SK-N-SH (cell line): ENCODE data around the gene FDPS. TPM values are rescaled to one million over a fixed set of nuclear protein-coding genes. Genes with fewer than 3 reads are reported as not detected.
A peak's percentile ranks its signal among the peaks of the same experiment; 100 is the strongest.

ENCODE experiments used
- CTCF ChIA-PET: fragments of 300-600, 350-600 bp; formaldehyde crosslinking; extraction: SDS; loops from one replicate; lab custom pipeline; 2021; lab: Yijun Ruan, JAX
- POLR2A ChIA-PET: fragments of 350-600 bp; sonication (Branson Sonifier 250); formaldehyde crosslinking; extraction: SDS; loops from one replicate; lab custom pipeline; 2020; ENCODE audit warnings: antibody characterized with exemption, inconsistent platforms; lab: Yijun Ruan, JAX
- DNase-seq: peaks from one replicate; pipeline ENCODE4 v3.0.0; 2012
- H2AFZ ChIP-seq: fragments of 200-600 bp; sonication (generic); 2 replicates; pipeline ENCODE4 v1.8.1; 2016; ENCODE audit warnings: antibody characterized with exemption, mild to moderate bottlenecking, low read depth
- H3F3A ChIP-seq: fragments of 200-600 bp; sonication (generic); replicated peaks from 2 replicates; pipeline ENCODE3; 2016; ENCODE audit warnings: antibody characterized with exemption, mild to moderate bottlenecking; ENCODE audit not compliant: insufficient read depth
- H3K27ac ChIP-seq, 2 experiments: fragments of 200-500 bp in 1 of 2; fragments of 200-600 bp in 1 of 2; sonication (Bioruptor generic) in 1 of 2; sonication (generic), shearing (Covaris generic) in 1 of 2; 2 replicates each; pipeline versions ENCODE4 v1.5.1 to v1.6.1; 2014 to 2016; ENCODE audit warnings: low read depth in 2 of 2, inconsistent platforms in 1 of 2, low read length in 1 of 2, mild to moderate bottlenecking in 1 of 2, mixed read lengths in 1 of 2
- H3K27me3 ChIP-seq: fragments of 200-600 bp; sonication (generic), shearing (Covaris generic); 2 replicates; pipeline ENCODE4 v1.6.1; 2016; ENCODE audit warnings: mixed run types; ENCODE audit not compliant: insufficient read depth
- H3K36me3 ChIP-seq, 2 experiments: fragments of 200-500 bp in 1 of 2; fragments of 200-600 bp in 1 of 2; sonication (Bioruptor generic) in 1 of 2; sonication (generic) in 1 of 2; replicated peaks in 1 of 2; 2 replicates each; pipeline versions ENCODE3 to v1.5.1; 2014 to 2016; ENCODE audit warnings: low read length in 1 of 2, mild to moderate bottlenecking in 1 of 2; ENCODE audit not compliant: insufficient read depth in 2 of 2, control insufficient read depth in 1 of 2
- H3K4me1 ChIP-seq, 2 experiments: fragments of 200-500 bp in 1 of 2; fragments of 200-600 bp in 1 of 2; sonication (Bioruptor generic) in 1 of 2; sonication (generic), shearing (Covaris generic) in 1 of 2; 2 replicates each; pipeline versions ENCODE4 v1.5.1 to v1.6.1; 2014 to 2016; ENCODE audit warnings: low read depth in 1 of 2, low read length in 1 of 2, mixed run types in 1 of 2; ENCODE audit not compliant: insufficient read depth in 2 of 2, control insufficient read depth in 1 of 2
- H3K4me2 ChIP-seq: fragments of 200-600 bp; sonication (generic), shearing (Covaris generic); 2 replicates; pipeline ENCODE4 v1.6.1; 2017; ENCODE audit warnings: mixed run types
- H3K4me3 ChIP-seq, 2 experiments: fragments of 200-500 bp in 1 of 2; fragments of 200-600 bp in 1 of 2; sonication (Bioruptor generic) in 1 of 2; sonication (generic), shearing (Covaris generic) in 1 of 2; 2 replicates each; pipeline versions ENCODE4 v1.5.1 to v1.8.1; 2014 to 2016; ENCODE audit warnings: low read depth in 2 of 2, inconsistent platforms in 1 of 2, low read length in 1 of 2, mild to moderate bottlenecking in 1 of 2, mixed read lengths in 1 of 2, moderate library complexity in 1 of 2
- H3K79me2 ChIP-seq: fragments of 200-600 bp; sonication (generic); 2 replicates; pipeline ENCODE4 v1.8.1; 2017; ENCODE audit warnings: mild to moderate bottlenecking; ENCODE audit not compliant: insufficient read depth
- H3K9ac ChIP-seq: fragments of 200-600 bp; sonication (generic); 2 replicates; pipeline ENCODE4 v1.6.1; 2017; ENCODE audit warnings: mixed run types
- H3K9me2 ChIP-seq: fragments of 200-600 bp; sonication (generic); 2 replicates; pipeline ENCODE4 v1.6.1; 2017; ENCODE audit warnings: mixed run types
- H3K9me3 ChIP-seq: fragments of 200-600 bp; sonication (generic); 2 replicates; pipeline ENCODE4 v1.6.1; 2017; ENCODE audit warnings: mixed run types, mild to moderate bottlenecking, moderate library complexity
- H4K20me1 ChIP-seq: fragments of 200-600 bp; sonication (generic); 2 replicates; pipeline ENCODE4 v1.6.1; 2017; ENCODE audit warnings: mild to moderate bottlenecking, mixed run types; ENCODE audit not compliant: insufficient read depth
- CHD2 ChIP-seq: fragments of 150-350 bp; IDR thresholded peaks from 2 replicates; pipeline ENCODE4 v1.6.1; 2018; ENCODE audit warnings: low read length; ENCODE audit not compliant: partially characterized antibody
- CTCF ChIP-seq: fragments of 200-600 bp; sonication (generic); IDR thresholded peaks from 2 replicates; pipeline ENCODE4 v1.6.1; 2017; ENCODE audit warnings: antibody characterized with exemption, mild to moderate bottlenecking, moderate library complexity
- ELF1 ChIP-seq: IDR thresholded peaks from 2 replicates; pipeline ENCODE4 v1.4.0; 2012
- EZH2phosphoT487 ChIP-seq: fragments of 200-600 bp; sonication (generic); IDR thresholded peaks from 2 replicates; pipeline ENCODE4 v1.6.1; 2017; ENCODE audit warnings: low read depth, mixed run types, mild to moderate bottlenecking, antibody characterized with exemption, moderate library complexity, borderline replicate concordance
- GABPA ChIP-seq: IDR thresholded peaks from 2 replicates; pipeline ENCODE4 v1.4.0; 2012; ENCODE audit warnings: low read depth, mild to moderate bottlenecking
- GATA2 ChIP-seq: sonication (generic); formaldehyde crosslinking; IDR thresholded peaks from 2 replicates; pipeline ENCODE4 v1.5.0; 2020; ENCODE audit warnings: mild to moderate bottlenecking, missing genetic modification reagents
- JUND ChIP-seq: IDR thresholded peaks from 2 replicates; pipeline ENCODE4 v1.4.0; 2012
- MEF2A ChIP-seq: IDR thresholded peaks from 2 replicates; pipeline ENCODE4 v1.4.0; 2012; ENCODE audit warnings: low read depth, borderline replicate concordance
- MXI1 ChIP-seq: IDR thresholded peaks from 2 replicates; pipeline ENCODE4 v1.6.1; 2012; ENCODE audit warnings: mild to moderate bottlenecking, low read depth, low read length, improper control_type of control experiment
- NRF1 ChIP-seq: IDR thresholded peaks from 2 replicates; pipeline ENCODE4 v1.6.1; 2012; ENCODE audit warnings: low read depth, mild to moderate bottlenecking, low read length
- POLR2AphosphoS5 ChIP-seq: IDR thresholded peaks from 2 replicates; pipeline ENCODE4 v1.6.1; 2012; ENCODE audit warnings: low read depth, low read length
- RCOR1 ChIP-seq: fragments of 150-350 bp; IDR thresholded peaks from 2 replicates; pipeline ENCODE4 v1.6.1; 2017; ENCODE audit warnings: antibody characterized with exemption, low read length
- RFX5 ChIP-seq: IDR thresholded peaks from 2 replicates; pipeline ENCODE4 v1.6.1; 2012; ENCODE audit warnings: mild to moderate bottlenecking, improper control_type of control experiment, low read length
- SIN3A ChIP-seq: IDR thresholded peaks from 2 replicates; pipeline ENCODE4 v1.6.1; 2012; ENCODE audit warnings: low read depth, mild to moderate bottlenecking, low read length, moderate library complexity, borderline replicate concordance
- SMC3 ChIP-seq: IDR thresholded peaks from 2 replicates; pipeline ENCODE4 v1.6.1; 2012; ENCODE audit warnings: low read depth, low read length, improper control_type of control experiment
- TAF1 ChIP-seq: IDR thresholded peaks from 2 replicates; pipeline ENCODE4 v1.6.1; 2012; ENCODE audit warnings: low read depth, mild to moderate bottlenecking, low read length, moderate library complexity, borderline replicate concordance
- YY1 ChIP-seq: IDR thresholded peaks from 2 replicates; pipeline ENCODE4 v1.4.0; 2012; ENCODE audit warnings: low read depth, mild to moderate bottlenecking
- WGBS: methylation state at CpG from one replicate; pipeline ENCODE4 v1.1.6; 2017; ENCODE audit warnings: low lambda C conversion rate; 5-methylcytosine and 5-hydroxymethylcytosine counted together
- polyA plus RNA-seq, 3 experiments: library from polyadenylated mRNA; depleted of rRNA; stranded (reverse); fragments of >200 nt; gene quantifications; 2 replicates each; pipeline ENCODE4 v1.2.3, GENCODE V29; 2012
- TF ChIP-seq, protein P1 (sequence below): fragments of 150-350 bp; IDR thresholded peaks from 2 replicates; pipeline ENCODE4 v1.6.1; 2017; ENCODE audit warnings: antibody characterized with exemption, low read length, low read depth, borderline replicate concordance
- TF ChIP-seq, protein P2 (sequence below): IDR thresholded peaks from 2 replicates; pipeline ENCODE4 v1.4.0; 2012; ENCODE audit warnings: low read depth, borderline replicate concordance
- TF ChIP-seq, protein P3 (sequence below): fragments of 150-350 bp; IDR thresholded peaks from 2 replicates; pipeline ENCODE4 v1.6.1; 2016; ENCODE audit warnings: mild to moderate bottlenecking, low read depth, low read length
- TF ChIP-seq, protein P4 (sequence below): IDR thresholded peaks from 2 replicates; pipeline ENCODE4 v1.4.0; 2012; ENCODE audit warnings: low read depth, borderline replicate concordance
- TF ChIP-seq, protein P5 (sequence below): IDR thresholded peaks from 2 replicates; pipeline ENCODE4; 2012

The FDPS gene
- 126 and 142 TPM in 2 replicates for polyA plus RNA-seq (2012; rRNA removed)
- polyA plus RNA-seq (2012; cell fraction: cytosol; rRNA removed), result 127 and 129 TPM in 2 replicates
- 164 and 167 TPM in 2 replicates for polyA plus RNA-seq (2012; cell fraction: nucleus; rRNA removed)

DNA sequence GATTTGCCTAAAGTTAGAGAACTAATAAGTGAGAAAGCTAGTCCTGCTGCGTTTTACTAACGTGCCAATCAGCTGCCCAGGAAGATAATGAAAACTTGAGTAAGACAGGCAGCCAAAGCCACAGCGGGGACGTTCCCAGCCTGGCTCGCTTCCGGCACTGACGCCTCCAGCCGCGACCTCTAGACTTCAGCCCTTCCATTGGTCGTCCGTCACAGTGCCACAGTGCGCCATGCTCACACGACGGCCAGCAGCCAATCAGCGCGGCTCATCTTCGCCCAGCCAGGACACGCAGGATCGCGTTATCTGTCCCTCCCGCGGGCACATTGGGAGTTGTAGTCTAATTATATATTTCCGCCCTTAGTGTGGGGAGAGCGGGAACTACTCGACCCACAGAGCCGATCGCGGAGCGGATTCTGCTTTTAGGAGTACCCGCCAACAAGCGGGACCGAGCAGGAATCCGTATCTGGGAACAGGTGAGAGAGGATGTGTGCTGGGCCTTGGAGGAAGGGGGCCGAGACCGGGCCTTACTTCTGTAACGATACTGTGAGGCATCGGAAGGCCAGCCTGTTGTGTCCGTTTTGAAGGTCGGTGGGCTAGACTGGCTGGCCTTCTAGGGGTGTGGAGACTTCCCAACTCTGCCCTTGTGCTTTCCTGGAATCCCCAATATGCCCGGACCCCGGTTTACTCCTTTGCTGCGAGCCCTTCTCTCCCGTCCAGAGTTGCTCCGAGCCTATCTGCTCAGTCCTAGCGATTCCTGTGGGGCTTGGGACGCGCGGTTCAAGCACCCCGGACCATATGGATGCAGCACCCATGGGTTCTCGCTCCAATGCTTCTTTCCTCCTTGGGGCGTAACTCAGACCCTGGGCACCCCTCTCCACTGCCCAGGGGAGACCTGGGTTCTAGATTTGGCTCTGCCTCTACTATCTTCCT, at the start of gene FDPS:
FDPS (plus strand) TSS at position 374 of the 930 bp plus-strand sequence. CDS start 924 bp downstream, outside the sequence.
- CTCF ChIA-PET, result interaction anchor here (0.7 to 3.5 kb wide), 14 partner anchors 11 to 194 kb away, joined by 3 to 51 read pairs (median 4); partner anchors contain the start of gene HCN3
- H3K9me3 ChIP-seq, result no peaks in the 10 kb centered on the region

More for the DNA sequence above, at the start of gene FDPS:
- WGBS, result 1% methylated on average over 39 of the region's 51 CpGs
- H3F3A ChIP-seq, result peaks cover 12% of the 10 kb centered on the region
- peak within 1 kb of the TSS; percentile 79 to 92 for H3K27ac ChIP-seq
- H3K4me2 ChIP-seq, result peak within 1 kb of the TSS; percentile 85
- peak; percentile 94 for DNase-seq
- H4K20me1 ChIP-seq, result no peaks in the 10 kb centered on the region
- peak within 1 kb of the TSS; percentile 74 to 76 for H3K4me3 ChIP-seq
- H3K27me3 ChIP-seq, result no peaks in the 10 kb centered on the region
- H3K36me3 ChIP-seq, result peaks cover 3 to 7% of the 10 kb centered on the region in 2 experiments
- H2AFZ ChIP-seq, result peak within 1 kb of the TSS; percentile 82
- peaks cover 0 to 10% of the 10 kb centered on the region in 2 experiments; a peak in 1 of 4 replicates for H3K4me1 ChIP-seq
- POLR2A ChIA-PET, result interaction anchor here (0.7 to 1.9 kb wide), 5 partner anchors 12 to 57 kb away, joined by 3 to 7 read pairs (median 4); partner anchors contain the start of genes RUSC1 and SCAMP3
- no peaks in the 10 kb centered on the region for H3K9me2 ChIP-seq
- H3K9ac ChIP-seq, result peak within 1 kb of the TSS; percentile 84
- TF ChIP-seq, protein P1, sequence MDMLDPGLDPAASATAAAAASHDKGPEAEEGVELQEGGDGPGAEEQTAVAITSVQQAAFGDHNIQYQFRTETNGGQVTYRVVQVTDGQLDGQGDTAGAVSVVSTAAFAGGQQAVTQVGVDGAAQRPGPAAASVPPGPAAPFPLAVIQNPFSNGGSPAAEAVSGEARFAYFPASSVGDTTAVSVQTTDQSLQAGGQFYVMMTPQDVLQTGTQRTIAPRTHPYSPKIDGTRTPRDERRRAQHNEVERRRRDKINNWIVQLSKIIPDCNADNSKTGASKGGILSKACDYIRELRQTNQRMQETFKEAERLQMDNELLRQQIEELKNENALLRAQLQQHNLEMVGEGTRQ, result 0 out of 2 replicates have a peak, but pooled peaks have one; percentile 21
- TF ChIP-seq, protein P2, sequence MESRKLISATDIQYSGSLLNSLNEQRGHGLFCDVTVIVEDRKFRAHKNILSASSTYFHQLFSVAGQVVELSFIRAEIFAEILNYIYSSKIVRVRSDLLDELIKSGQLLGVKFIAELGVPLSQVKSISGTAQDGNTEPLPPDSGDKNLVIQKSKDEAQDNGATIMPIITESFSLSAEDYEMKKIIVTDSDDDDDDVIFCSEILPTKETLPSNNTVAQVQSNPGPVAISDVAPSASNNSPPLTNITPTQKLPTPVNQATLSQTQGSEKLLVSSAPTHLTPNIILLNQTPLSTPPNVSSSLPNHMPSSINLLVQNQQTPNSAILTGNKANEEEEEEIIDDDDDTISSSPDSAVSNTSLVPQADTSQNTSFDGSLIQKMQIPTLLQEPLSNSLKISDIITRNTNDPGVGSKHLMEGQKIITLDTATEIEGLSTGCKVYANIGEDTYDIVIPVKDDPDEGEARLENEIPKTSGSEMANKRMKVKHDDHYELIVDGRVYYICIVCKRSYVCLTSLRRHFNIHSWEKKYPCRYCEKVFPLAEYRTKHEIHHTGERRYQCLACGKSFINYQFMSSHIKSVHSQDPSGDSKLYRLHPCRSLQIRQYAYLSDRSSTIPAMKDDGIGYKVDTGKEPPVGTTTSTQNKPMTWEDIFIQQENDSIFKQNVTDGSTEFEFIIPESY, result peak; percentile 99
- peak; percentile 92 for TF ChIP-seq ELF1
- TF ChIP-seq POLR2AphosphoS5, result peak; percentile 84
- TF ChIP-seq EZH2phosphoT487, result no peak
- TF ChIP-seq CHD2, result peak; percentile 99
- peak; percentile 41 for TF ChIP-seq TAF1
- TF ChIP-seq SIN3A, result peak; percentile 86; the same call in 1 of the 2 replicates
- no peak for TF ChIP-seq RCOR1
- TF ChIP-seq, protein P3, sequence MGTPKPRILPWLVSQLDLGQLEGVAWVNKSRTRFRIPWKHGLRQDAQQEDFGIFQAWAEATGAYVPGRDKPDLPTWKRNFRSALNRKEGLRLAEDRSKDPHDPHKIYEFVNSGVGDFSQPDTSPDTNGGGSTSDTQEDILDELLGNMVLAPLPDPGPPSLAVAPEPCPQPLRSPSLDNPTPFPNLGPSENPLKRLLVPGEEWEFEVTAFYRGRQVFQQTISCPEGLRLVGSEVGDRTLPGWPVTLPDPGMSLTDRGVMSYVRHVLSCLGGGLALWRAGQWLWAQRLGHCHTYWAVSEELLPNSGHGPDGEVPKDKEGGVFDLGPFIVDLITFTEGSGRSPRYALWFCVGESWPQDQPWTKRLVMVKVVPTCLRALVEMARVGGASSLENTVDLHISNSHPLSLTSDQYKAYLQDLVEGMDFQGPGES, result peak; percentile 27; the same call in 1 of the 2 replicates
- peak; percentile 60; the same call in 1 of the 2 replicates for TF ChIP-seq MXI1
- 0 out of 2 replicates have a peak, but pooled peaks have one; percentile 45 for TF ChIP-seq YY1
- 0 out of 2 replicates have a peak, but pooled peaks have one; percentile 10 for TF ChIP-seq NRF1
- no peak for TF ChIP-seq JUND
- no peak for TF ChIP-seq CTCF
- TF ChIP-seq, protein P4, sequence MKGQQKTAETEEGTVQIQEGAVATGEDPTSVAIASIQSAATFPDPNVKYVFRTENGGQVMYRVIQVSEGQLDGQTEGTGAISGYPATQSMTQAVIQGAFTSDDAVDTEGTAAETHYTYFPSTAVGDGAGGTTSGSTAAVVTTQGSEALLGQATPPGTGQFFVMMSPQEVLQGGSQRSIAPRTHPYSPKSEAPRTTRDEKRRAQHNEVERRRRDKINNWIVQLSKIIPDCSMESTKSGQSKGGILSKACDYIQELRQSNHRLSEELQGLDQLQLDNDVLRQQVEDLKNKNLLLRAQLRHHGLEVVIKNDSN, result peak; percentile 82; the same call in 1 of the 2 replicates
- TF ChIP-seq GABPA, result peak; percentile 69
- TF ChIP-seq GATA2 (CRISPR knock-in tag), result peak; percentile 63
- TF ChIP-seq, protein P5, sequence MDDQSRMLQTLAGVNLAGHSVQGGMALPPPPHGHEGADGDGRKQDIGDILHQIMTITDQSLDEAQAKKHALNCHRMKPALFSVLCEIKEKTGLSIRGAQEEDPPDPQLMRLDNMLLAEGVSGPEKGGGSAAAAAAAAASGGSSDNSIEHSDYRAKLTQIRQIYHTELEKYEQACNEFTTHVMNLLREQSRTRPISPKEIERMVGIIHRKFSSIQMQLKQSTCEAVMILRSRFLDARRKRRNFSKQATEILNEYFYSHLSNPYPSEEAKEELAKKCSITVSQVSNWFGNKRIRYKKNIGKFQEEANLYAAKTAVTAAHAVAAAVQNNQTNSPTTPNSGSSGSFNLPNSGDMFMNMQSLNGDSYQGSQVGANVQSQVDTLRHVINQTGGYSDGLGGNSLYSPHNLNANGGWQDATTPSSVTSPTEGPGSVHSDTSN, result peak; percentile 75
- peak; percentile 78; the same call in 1 of the 2 replicates for TF ChIP-seq RFX5
- no peak for TF ChIP-seq SMC3
- no peak for TF ChIP-seq MEF2A
- H3K79me2 ChIP-seq, result peaks cover 30% of the 10 kb centered on the region
